Lower lobe of right lung (tissue), 2 donors: ENCODE measurements around the gene DCPS. TPM values are rescaled to one million over a fixed set of nuclear protein-coding genes. Genes with fewer than 3 reads are reported as not detected.
"Not testable (repeated sequence)": the region's sequence is repeated elsewhere in the genome, so short reads cannot be mapped to it uniquely, and the experiment has no call there.

Source experiments
- ATAC-seq, 2 donors: fragments of 200-7000 bp; cut with Tn5 transposase; one replicate each; pipeline ENCODE4 v1.9.1; 2020 to 2022; ENCODE audit warnings: mild to moderate bottlenecking in 2 of 2, moderate library complexity in 2 of 2
- DNase-seq: peaks from one replicate; pipeline ENCODE4 v3.0.0-alpha.2; 2020
- H3K27ac ChIP-seq: fragments of 200-600 bp; one replicate; pipeline ENCODE4 v1.8.0; 2022
- H3K27me3 ChIP-seq: fragments of 200-600 bp; one replicate; pipeline ENCODE4 v1.8.0; 2022; ENCODE audit warnings: low read depth
- H3K36me3 ChIP-seq: fragments of 200-600 bp; one replicate; pipeline ENCODE4 v1.8.0; 2022; ENCODE audit warnings: mild to moderate bottlenecking
- H3K4me1 ChIP-seq: fragments of 200-600 bp; one replicate; pipeline ENCODE4 v1.8.0; 2022
- H3K4me3 ChIP-seq: fragments of 200-600 bp; one replicate; pipeline ENCODE4 v1.8.0; 2022; ENCODE audit warnings: mild to moderate bottlenecking
- H3K9me3 ChIP-seq: fragments of 200-600 bp; one replicate; pipeline ENCODE4 v1.8.0; 2022
- CTCF ChIP-seq: fragments of 200-600 bp; IDR thresholded peaks from one replicate; pipeline ENCODE4 v1.8.0; 2022; ENCODE audit warnings: antibody characterized with exemption, mild to moderate bottlenecking
- intact Hi-C: fragments of 100-400 bp; cut with DNase I; formaldehyde crosslinking; loops from one replicate; pipeline ENCODE4 v1.11.0; 2022
- total RNA-seq: library from RNA; stranded (reverse); fragmentation: NEBNext Ultra II Directional; extraction: Animal tissue kit (Norgen Biotek cat#: 25700); gene quantifications from one replicate; pipeline ENCODE4 v1.2.1, GENCODE V29; 2021
- donor health status: DM: no; HTN: yes; CAD: no; lungs with severe emphysema.

DCPS gene
- total RNA-seq, 1 donor from 2014 or later = 14.7 TPM

- no peaks in the 10 kb centered on the region for H3K27me3 ChIP-seq
- H3K4me1 ChIP-seq = peaks cover 24% of the 10 kb centered on the region
- H3K36me3 ChIP-seq = no peaks in the 10 kb centered on the region
- no peaks in the 10 kb centered on the region for H3K9me3 ChIP-seq
- ATAC-seq (peak in 1 of 2 donors; percentile 5), DNase-seq (no peak)
- no peak overlapping the region for H3K4me3 ChIP-seq
- H3K27ac ChIP-seq = no peak overlapping the region
- intact Hi-C loops = no loop called here
- TF ChIP-seq CTCF = no peak
Observed at GRCh38 chr11:126384449-126385070, 80.7 kb downstream of the DCPS start.

DNA sequence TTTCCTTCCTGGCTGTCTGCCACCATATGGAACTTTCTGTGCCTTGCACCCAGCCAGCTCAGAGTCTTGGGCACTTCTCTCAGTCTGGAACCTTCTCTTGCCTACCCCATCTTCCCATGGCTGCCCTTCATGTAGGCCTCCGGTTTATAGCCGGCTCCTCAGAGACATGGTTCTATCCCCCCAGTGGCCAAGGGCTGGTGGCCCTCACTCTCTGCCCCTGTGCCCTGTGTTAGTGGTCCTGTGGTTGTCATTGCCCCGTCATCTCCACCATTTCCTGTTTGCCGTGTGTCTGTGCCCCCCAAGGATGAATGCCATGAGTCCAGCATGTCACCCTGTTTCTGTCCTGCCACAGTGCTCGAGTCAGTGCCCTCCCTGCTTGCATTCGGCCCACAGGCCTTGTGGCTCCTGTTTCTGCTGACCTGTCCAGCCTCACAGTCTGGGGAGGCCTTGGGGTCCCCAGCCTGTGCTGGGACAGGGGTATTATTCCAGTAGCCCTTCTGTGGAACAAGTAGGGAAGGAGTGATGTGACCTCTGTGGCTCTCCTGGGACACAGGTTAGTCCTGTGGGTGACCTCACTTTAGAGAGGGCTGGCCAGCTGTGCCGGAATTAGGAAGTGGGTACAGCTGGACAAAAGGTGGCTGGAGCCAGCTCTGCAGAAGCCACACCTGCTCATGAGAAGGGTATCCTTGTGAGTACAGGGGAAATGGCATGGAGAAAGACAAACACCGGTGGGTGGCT is 82.3 kb downstream of the DCPS start:
- Histone ChIP-seq H3K4me3 (no peak overlapping the region), H3K9me3 (no peaks in the 10 kb centered on the region), H3K36me3 (no peaks in the 10 kb centered on the region), H3K27me3 (no peaks in the 10 kb centered on the region), H3K27ac (peak overlapping the region; percentile 49), H3K4me1 (peaks cover 27% of the 10 kb centered on the region)
- no peak for TF ChIP-seq CTCF
- intact Hi-C loops = no loop called here
- ATAC-seq (peak in 1 of 2 donors; percentile 25), DNase-seq (no peak)

DNA sequence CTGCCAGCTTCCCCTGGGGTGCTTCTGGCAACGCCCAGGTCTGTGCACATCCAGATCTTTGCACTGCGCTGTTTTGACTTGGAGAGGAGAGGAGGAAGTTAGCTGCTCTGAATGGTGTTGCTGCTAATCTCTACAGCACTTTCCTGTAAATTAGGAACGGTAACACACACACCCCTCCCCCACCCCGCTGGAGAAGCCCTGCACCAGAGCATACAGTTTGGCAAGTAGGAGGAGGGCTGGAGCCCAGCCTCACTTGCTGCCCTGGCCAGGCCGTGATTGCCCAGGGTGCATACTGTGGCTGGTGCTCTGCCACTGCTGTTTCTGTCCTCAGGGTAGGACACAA is 82.8 kb downstream of the DCPS start:
- H3K9me3 ChIP-seq, H3K27me3 ChIP-seq, intact Hi-C loops, H3K36me3 ChIP-seq, H3K4me3 ChIP-seq: not testable (repeated sequence)
- peak; percentile 33 to 75 for ATAC-seq
- DNase-seq = peak; percentile 67
- H3K4me1 ChIP-seq = peaks cover 32% of the 10 kb centered on the region
- H3K27ac ChIP-seq = peak overlapping the region; percentile 49

- Histone ChIP-seq H3K27ac (no peak overlapping the region), H3K4me3 (no peak overlapping the region), H3K27me3 (no peaks in the 10 kb centered on the region), H3K9me3 (no peaks in the 10 kb centered on the region), H3K4me1 (peaks cover 39% of the 10 kb centered on the region), H3K36me3 (no peaks in the 10 kb centered on the region)
- intact Hi-C loops = no loop called here
- DNase-seq (no peak), ATAC-seq (no peak)
- no peak for TF ChIP-seq CTCF
Observed at GRCh38 chr11:126387857-126388256, 84.0 kb downstream of the DCPS start.

DNA sequence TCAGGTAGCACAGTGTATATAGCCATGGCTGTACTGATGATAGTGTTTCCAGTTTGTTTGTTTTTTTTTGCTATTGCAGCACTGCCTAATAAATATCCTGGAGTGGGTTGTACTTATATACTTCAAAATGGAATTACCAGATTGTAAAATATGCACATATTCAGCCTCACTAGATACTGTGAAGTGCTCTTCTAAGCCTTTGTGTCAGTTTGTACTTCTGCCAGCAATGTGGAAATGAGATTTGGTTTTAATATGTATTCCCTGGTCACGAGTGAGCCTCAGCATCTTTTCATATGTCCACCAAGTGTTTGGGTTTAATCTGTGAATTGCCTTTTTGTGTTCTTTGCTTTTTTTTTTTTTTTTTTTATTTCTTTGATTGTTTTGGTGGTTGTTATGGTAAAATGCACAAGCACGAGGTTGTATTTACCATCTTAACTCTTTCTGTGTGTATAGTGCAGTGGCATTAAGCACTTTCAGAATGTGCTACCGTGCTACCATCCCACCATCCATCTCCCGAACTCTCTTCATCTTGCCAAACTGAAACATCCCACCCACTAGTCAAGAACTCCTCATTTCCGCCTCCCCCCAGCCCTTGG is 86.5 kb downstream of the DCPS start:
- no peaks in the 10 kb centered on the region for H3K27me3 ChIP-seq
- ATAC-seq = no peak
- no peak overlapping the region for H3K4me3 ChIP-seq
- no peak for TF ChIP-seq CTCF
- H3K36me3 ChIP-seq = no peaks in the 10 kb centered on the region
- H3K4me1 ChIP-seq = peaks cover 42% of the 10 kb centered on the region
- H3K9me3 ChIP-seq = no peaks in the 10 kb centered on the region
- intact Hi-C loops = no loop called here
- no peak overlapping the region for H3K27ac ChIP-seq
- no peak for DNase-seq
